T-helper 1 cell treated with Interleukin-12 subunit alpha and Interleukin-12 subunit beta and Interleukin-4 antibody, amounts not matched to agents 30 ng/mL and 1 ng/mL, for 36 hours (primary cell): Measurements from ENCODE around the gene CPPED1. TPM values are rescaled to one million over a fixed set of nuclear protein-coding genes. Genes with fewer than 3 reads are reported as not detected.
"Not testable (repeated sequence)": the region's sequence is repeated elsewhere in the genome, so short reads cannot be mapped to it uniquely, and the experiment has no call there.

Source experiments
- intact Hi-C: fragments of 100-400 bp; cut with micrococcal nuclease; formaldehyde crosslinking; loops from one replicate; pipeline ENCODE4 v1.15.1; 2024
- total RNA-seq: library from RNA; stranded (reverse); gene quantifications from 2 replicates; pipeline ENCODE4 v1.2.3, GENCODE V29; 2022

Gene CPPED1
- 20.7 and 22.9 TPM in 2 replicates for total RNA-seq

DNA sequence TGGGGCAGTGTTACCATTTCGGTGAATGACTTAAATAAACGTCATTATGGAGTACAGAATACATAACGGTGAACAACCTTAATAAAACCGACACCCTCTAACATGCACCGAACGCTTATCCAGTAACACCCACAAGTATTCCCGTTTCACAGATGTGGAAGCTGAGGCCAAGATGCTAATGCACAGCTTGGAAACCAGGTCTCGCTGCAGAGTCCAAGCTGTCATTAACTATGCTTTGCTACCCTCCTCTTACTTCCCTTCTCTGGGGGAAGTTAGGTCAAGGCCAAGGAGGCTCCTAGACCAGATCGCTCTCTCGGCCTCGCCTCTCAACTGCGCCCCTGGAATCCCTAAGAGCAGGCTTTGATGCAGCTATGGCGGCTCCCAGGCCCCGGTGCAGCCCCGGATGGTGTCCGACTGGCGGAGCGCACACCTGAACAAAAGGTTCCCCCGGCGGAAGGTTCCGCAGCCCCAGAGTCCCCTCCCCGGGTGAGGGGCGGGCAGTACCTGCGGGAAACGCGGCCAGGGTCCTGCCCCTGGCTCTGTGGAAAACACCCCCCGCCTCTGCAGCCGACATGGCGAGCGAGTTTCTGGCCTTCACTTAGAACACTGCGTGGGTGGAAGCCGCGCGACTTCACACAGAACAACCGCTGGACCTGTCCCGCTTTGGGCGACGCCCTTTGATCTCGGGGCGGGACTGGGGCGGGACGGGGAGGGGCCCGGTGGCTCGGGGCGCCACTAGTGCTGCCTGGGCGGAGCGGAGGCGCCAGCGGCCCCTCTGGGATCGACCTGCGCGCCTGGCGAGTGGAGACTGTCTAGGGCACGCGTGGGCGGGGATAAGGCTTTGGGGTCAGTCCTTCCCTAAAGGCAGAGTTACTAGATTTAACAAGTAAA, at the start of gene CPPED1:
CPPED1 (minus strand) TSS at position 685 of the 891 bp plus-strand sequence; CDS start at position 574, 111 bp downstream.
- intact Hi-C loops: loop anchor here (1.0 to 10.0 kb wide), 12 partner anchors 16 to 1859 kb away; partner anchors contain the start of genes CLEC16A, DEXI, GSPT1 and RSL1D1

GRCh38 chr16:12850186-12850585, 46.5 kb upstream of the CPPED1 start:
- intact Hi-C loops: no loop called here

DNA sequence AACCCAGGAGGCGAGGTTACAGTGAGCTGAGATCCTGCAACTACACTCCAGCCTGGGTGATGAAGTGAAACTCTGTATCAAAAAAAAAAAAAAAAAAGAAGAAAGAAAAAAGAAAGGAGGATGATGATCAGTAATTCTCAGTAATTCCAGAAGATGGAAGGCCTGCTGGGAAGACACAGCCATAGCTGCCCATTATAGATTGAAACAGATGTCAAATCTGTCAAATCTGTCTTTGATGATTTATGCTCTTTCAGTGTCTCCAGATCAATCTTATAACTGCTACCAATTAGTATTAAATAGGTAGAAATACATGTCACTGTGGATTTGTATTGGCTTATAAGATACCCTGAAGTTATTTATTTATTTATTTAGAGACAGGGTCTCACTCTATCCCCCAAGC, 42.9 kb upstream of the CPPED1 start:
- intact Hi-C loops: no loop called here

DNA sequence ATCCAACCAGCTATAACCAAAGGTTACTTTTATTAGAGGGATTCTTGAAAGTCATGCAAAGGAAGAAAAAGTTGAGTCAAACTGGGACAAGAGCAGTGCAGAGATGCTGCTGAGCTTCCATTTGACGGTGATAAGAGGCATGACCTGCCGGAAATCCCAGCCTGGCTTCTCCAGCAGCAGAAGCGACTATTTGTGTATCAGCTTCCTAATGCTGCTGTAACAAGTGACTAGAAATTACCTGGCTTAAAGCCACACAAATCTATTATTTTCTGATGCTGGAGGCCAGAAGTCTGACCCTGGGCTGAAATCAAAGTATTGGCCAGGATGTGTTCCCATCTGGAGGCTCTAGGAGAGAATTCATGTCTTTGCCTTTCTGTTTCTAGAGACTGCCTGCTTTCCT, 41.6 kb upstream of the CPPED1 start:
- intact Hi-C loops: no loop called here

DNA sequence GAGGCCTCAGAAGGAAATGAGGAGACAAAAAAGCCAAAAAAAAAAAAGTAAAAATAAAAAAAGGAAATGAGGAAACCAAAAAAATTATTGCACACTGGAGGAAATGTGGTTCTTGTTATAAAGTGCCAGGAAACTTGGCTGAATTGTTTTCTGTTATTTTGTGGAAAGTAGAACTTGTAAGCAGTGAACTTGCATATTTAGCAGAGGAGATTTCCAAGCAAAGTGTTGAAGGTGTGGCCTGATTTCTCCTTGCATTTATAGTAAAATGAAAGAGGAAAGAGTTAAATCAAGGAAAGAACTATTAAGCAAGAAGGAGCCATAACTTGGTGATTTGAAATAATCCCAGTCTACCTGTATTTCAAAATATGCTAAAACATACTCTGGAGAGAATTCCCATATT, 34.1 kb upstream of the CPPED1 start:
- intact Hi-C loops: no loop called here

DNA sequence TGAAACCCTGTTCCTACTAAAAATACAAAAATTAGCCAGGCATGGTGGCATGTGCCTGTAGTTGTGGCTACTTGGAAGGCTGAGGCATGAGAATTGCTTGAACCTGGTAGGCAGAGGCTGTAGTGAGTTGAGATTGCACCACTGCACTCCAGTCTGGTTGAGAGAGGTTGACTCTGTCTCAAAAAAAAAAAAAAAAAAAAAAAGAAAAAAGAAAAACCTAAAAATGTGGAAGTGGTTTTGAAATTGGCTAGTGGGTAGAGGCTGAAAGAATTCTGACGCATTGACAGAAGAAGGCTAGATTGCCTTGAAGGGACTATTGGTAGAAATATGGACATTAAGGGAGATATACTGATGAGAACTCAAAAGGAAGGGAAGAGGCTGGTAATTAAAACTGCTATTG, 33.6 kb upstream of the CPPED1 start:
- intact Hi-C loops: no loop called here

- intact Hi-C loops: no loop called here
Observed at GRCh38 chr16:12833926-12834325, 30.2 kb upstream of the CPPED1 start.

DNA sequence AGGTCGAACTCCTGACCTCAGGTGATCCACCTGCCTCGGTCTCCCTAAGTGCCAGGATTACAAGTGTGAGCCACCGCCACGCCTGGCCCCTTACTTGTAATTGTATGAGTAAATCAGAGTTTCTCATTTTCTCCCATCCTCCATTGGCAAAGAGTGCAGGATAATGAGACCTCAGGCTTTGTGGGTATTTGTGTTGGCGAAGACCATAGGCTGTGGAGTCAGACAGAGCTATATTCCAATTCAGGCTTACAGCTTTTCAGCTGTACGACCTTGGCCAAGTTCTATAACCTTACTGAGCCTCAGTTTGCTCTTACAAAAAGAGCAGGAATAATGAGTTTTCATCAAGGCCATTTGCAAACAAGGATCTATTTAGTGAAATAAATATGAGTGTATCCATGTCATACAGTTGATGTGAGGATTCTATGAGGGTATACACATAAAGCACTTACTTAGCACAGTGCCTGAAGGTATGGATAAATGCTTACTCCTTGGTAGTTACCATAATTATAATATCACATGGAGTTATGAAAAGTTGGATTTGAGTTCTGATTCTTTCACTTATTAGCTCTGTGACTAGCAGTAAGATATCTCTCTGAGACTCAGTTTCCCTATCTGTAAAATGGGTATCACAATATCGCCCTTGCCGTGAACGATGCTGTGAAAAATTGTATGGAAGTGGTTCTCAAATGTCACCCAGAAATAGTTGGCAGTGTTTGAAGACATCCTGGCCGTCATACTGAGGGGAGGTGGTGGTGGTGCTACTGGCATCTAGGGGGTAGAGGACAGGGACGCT, 25.6 kb upstream of the CPPED1 start:
- intact Hi-C loops: no loop called here

GRCh38 chr16:12828206-12828605, 24.5 kb upstream of the CPPED1 start:
- intact Hi-C loops: no loop called here

DNA sequence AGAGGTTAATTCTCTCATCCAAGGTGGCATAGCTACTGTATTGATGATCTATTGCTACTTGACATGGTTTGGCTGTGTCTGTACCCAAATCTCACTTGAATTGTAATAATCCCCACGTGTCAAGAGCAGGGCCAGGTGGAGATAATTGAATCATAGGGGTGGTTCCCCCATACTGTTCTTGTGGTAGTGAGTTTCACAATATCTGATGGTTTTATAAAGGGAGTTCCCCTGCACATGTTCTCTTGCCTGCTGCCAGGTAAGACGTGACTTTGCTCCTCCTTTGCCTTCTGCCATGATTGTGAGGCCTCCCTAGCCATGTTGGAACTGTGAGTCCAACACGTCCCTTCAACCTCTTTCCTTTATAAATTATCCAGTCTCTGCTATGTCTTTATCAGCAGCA, 22.9 kb upstream of the CPPED1 start:
- intact Hi-C loops: no loop called here

GRCh38 chr16:12819126-12820117, 15.7 kb upstream of the CPPED1 start:
- intact Hi-C loops: loop anchor here (1.0 to 5.0 kb wide), 7 partner anchors 16 to 724 kb away; partner anchors contain the start of gene CPPED1

- intact Hi-C loops: loop anchor here (5.0 kb wide), 2 partner anchors 66 to 171 kb away; no protein-coding TSS in a partner anchor
Observed at GRCh38 chr16:12818326-12818725, 14.6 kb upstream of the CPPED1 start.

- intact Hi-C loops: loop anchor here (5.0 kb wide), 2 partner anchors 65 to 170 kb away; no protein-coding TSS in a partner anchor
Observed at GRCh38 chr16:12816791-12817214, 13.1 kb upstream of the CPPED1 start.

DNA sequence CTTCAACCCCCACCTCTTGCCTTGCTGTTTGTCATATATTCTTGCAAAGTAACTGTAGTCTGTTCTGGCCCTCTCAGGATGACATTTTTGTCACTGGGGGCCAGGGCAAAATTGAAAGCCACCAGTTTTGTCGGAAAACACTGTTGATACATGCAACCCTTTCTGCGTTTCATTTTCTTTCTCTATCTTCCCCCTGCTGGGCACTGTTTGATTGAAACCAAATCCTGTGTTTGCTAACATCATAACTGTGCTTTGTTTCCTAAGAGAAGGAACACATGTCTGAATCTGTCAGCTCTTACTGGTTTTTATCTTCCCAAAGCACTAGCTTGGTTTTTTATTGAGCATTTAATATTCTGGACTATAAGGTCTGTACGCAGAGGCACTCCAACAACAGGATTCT, 11.7 kb upstream of the CPPED1 start:
- intact Hi-C loops: loop anchor here (5.0 kb wide), 2 partner anchors 63 to 168 kb away; no protein-coding TSS in a partner anchor

DNA sequence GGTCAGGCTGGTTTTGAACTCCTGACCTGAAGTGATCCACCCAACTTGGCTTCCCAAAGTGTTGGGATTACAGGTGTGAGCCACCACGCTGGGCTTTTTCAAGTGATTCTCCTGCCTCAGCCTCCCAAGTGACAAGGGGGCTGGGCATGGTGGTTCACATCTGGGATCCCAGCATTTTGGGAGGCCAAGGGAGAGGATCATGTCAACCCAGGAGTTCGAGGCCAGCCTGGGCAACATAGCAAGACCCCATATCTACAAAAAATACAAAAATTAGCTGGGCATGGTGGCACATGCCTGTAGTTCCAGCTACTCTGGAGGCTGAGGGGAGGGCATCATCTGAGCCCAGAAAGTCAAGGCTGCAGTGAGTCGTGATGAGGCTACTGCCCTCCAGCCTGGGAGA, 10.0 kb upstream of the CPPED1 start:
- intact Hi-C loops: not testable (repeated sequence)

- intact Hi-C loops: not testable (repeated sequence)
Observed at GRCh38 chr16:12813321-12813720, 9.6 kb upstream of the CPPED1 start.

- intact Hi-C loops: no loop called here
Observed at GRCh38 chr16:12811441-12812383, 8.0 kb upstream of the CPPED1 start.

GRCh38 chr16:12805066-12805465, 1.4 kb upstream of the CPPED1 start:
- intact Hi-C loops: loop anchor here (10.0 kb wide), 1 partner anchor 1860 kb away; the partner anchor contains the start of genes CLEC16A and DEXI

DNA sequence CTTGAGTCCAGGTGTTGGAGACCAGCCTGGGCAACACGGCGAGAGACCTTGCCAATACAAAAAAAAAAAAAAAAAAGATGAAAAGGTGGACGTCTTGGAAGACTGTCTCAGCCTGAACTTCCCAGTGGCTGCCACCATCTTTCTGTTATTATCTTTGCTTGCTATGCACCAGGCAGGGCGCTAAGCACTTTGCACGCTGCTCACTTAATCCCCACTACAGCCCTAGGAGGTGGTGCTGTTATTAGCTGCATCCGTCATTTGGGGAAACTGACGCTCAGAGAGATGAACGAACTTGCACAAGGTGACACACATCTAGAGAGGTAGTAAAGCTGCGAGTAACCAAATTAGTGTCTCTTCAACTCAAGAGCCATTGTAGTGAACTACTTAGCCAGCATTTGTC, 708 bp upstream of the CPPED1 start:
- intact Hi-C loops: loop anchor here (5.0 to 10.0 kb wide), 7 partner anchors 347 to 1860 kb away; partner anchors contain the start of genes CLEC16A, DEXI, GSPT1 and RSL1D1
